ENCODE measurements around the gene ACOT11. TPM values are rescaled to one million over a fixed set of nuclear protein-coding genes. Genes with fewer than 3 reads are reported as not detected.

The ACOT11 gene
- total RNA-seq, 1 experiment from 2014 or later = 9.9 TPM

DNA sequence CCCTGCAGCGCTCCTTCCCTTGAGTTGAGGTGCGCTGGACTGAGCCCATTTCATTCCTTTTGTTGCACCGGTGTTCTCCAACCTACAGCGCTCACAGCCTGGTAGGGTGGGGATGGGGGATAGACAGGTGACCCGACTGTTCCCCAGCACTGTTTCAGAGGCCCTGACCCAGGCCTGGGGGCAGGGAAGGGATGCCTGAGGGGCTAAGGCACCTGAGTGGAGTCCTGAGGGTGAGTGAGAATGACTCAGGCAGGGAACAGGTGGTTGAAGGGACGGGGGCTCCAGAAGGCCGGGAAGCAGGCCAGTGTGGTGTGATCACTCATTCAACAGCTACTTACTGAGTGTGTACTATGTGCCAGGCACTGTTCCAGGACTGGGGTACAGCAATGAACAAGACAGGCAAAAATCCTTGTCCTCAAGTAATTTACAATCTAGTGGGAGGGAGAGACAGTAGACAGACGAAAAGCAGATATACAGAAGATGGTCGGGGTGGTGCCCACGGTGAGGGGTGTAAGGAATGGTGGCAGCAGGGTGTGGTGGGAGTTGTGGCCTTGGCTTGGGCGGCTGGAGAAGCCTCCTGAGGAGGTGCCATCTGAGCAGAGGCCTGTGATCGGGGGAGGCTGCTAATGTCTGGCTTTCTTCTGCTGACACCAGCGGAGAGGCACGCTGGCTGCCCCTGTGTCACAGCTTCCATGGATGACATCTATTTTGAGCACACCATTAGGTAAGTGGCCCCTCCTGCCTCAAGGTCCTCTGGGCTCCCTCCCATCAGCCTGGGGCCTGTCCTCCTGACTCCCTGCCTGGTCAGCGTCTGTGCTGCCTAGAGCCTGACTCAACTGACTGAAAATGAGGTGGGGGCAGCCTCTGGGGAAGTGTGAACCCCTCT, 37.4 kb downstream of the ACOT11 start:
- peak; percentile 51 for DNase-seq (ENCODE audit: low read depth)

DNA sequence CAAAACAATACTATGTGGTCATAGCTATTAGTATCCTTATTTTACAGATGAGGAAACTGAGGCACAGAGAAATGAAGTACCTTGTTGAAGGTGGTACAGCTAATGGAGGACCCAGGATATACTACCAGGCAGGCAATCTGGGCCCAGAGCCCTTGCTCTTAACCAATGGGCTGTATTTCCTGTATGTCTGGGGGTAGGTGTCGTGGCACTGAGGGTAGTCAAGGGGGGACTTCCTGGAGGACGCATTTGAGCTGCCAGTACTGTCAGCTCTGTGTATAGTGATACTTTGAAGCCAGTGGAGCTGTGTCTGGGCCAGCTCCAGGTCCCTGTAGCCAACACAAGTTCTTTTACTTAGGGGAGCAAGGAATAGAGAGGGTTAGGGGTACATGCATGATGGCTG, 40.3 kb downstream of the ACOT11 start:
- no peak for DNase-seq (ENCODE audit: low read depth)

DNA sequence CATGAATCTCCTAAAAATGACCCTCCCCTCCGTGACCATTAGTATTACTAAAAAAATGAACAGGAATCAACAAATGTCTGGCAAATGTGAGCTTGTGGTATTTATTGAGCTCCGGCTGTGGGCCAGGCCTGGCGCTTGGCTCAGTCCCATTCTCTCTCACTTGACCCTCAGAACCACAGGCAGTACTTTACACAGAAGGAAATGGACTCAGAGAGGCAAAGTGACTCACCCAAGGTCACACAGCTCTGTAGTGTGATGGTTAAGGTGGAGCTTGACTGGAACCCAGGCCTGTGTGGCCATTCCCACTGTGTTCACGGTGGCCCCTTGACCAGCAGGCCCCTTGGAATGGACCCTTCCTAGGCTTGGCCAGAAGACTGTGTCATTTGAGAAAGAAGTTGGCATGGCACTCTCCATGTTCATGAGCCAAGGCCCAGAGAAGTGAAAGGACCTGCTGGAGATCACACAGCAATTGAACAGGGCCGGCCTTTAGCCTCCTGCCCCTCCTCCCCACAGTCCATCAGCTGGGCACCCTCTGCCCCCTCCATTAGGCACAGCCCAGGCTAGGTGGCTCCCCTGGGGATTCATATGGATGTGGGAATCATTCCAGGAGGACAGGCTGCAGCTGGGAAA, 43.2 kb downstream of the ACOT11 start:
- DNase-seq (ENCODE audit: low read depth) = no peak

DNA sequence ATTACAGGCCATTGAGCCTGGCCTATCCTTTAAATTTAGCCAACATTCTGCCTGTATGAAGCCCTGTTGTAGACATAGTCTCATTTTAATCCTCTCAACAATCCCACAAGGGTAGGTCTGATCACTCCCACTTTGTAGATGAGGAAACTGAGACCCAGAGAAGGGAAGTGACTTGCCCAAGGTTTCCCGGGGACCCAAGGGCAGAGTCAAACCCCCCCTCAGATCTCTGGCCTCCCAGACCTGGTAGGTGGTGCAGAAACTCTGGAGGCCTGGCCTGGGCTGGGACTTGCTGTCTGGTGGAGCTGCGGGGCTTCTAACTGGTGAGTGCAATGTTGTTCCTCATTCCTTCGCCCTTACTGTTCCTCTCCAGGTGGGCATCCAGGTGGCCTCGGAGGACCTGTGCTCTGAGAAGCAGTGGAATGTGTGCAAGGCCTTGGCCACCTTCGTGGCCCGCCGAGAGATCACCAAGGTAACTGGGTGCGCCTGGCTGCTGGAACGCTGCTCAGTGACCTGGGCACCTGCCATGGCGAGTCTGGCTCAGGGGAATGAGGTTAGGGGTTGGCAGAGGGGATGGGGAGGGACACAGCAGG, 45.6 kb downstream of the ACOT11 start:
- DNase-seq (ENCODE audit: low read depth) = no peak

DNA sequence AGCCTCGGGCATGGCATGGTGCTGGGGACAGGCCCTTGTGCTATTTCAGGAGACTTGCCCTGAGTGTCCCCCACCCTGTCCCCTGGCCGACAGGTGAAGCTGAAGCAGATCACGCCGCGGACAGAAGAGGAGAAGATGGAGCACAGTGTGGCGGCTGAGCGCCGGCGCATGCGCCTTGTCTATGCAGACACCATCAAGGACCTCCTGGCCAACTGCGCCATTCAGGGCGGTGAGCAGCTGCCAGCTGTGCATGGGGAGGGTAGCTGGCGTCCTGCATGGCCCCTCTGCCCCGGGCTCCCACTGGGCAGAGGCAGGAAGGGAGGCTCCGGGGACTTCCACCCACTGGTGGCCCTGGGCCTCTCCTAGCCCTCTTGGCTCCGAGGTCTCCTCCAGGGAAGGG, 46.4 kb downstream of the ACOT11 start:
- DNase-seq (ENCODE audit: low read depth) = no peak

DNA sequence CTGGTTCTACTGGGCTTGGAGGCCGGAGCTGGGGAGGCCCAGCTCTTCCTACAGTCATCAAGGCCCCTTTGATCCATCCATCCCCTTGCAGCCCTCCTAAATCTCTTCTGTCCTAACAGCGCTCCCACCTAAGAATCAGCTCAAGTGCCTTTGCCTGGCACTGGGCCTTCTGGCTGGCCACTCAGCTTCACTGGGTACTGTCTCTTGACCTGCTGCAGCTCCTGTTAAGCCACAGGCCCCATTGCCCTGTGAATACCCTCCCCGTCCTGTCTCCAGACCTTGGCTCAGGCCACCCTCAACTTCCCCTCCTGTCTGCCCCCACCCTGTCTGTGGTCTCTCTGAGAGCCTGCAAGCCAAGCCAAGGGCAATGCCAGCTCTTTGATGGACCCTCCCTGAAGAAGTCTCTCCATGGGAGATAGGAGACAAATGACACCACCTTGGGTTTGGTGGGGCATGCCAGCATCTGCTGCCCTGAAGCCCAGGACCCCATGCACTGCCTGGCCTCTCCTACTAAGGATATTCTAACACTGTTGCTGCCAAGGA, 48.0 kb downstream of the ACOT11 start:
- no peak for DNase-seq (ENCODE audit: low read depth)

DNA sequence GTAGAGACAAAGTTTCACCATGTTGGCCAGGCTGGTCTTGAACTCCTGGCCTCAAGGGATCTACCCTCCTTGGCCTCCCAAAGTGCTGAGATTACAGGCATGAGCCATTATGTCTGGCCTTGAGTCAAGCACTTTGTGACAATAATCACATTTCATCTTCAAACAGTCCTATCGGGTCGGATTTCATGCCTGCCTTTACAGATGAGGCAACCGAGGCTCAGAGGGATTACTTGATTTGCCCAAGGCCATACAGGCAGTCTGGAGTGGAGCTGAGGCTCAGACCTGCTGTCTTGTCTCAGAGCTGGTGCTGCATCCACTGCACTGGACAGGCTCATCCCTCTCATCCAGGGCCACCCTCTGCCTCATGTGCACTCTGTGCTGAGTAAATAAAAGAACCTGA, 48.7 kb downstream of the ACOT11 start:
- DNase-seq (ENCODE audit: low read depth) = no peak

DNA sequence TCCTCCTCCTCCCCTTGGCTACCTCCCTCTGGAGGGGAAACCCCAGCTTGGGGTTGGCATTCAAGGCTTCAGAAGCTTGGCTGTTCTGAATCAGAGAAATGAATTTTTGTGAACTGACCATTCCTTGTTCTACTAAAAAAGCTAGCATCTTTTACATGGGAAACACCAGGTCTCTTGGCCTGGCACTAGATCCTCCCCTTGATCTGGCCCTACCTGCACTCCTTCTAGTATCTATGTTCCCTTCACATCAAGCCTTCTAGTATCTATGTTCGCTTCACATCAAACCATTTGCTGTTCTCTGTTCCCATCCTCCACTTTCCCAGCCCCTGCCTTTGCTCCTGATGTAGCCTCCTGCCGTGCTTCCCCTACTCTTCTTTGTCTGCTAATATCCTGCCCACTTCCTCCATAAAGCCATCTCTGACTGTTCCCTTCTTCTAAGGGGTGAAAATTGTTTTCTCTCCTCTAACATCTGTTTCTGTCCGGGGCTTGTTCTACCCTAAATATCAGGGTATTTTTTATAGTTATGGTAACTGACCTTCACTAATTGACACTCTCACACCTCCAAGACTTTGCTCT, 49.5 kb downstream of the ACOT11 start:
- no peak for DNase-seq (ENCODE audit: low read depth)

DNA sequence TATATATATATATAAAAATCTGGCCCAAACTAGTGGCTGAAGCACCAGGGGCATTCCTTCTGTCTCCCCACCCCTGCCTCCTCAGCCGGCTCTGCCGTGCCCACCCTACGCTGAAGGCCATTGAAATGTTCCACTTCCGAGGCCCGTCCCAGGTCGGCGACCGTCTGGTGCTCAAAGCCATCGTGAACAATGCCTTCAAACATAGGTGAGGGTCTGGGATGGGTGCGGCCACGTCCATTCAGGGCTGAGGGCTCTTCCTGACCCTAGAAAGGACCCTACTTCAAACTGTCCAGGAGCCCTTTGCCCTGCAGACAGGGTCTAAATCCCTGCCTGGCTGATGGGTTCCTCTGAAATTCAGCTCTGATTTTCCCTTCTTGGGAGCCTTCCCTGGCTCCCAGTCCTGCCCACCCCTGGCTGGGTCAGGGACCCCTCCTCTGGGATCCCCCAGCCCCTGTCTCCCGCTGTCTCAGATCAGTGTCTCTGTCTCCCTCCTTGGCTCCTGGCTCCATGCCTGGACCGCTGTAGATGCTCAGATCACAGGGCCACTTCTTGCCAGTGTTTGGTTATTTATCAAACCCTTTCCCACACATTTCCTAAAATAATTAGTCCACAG, 51.3 kb downstream of the ACOT11 start:
- DNase-seq (ENCODE audit: low read depth) = no peak

DNA sequence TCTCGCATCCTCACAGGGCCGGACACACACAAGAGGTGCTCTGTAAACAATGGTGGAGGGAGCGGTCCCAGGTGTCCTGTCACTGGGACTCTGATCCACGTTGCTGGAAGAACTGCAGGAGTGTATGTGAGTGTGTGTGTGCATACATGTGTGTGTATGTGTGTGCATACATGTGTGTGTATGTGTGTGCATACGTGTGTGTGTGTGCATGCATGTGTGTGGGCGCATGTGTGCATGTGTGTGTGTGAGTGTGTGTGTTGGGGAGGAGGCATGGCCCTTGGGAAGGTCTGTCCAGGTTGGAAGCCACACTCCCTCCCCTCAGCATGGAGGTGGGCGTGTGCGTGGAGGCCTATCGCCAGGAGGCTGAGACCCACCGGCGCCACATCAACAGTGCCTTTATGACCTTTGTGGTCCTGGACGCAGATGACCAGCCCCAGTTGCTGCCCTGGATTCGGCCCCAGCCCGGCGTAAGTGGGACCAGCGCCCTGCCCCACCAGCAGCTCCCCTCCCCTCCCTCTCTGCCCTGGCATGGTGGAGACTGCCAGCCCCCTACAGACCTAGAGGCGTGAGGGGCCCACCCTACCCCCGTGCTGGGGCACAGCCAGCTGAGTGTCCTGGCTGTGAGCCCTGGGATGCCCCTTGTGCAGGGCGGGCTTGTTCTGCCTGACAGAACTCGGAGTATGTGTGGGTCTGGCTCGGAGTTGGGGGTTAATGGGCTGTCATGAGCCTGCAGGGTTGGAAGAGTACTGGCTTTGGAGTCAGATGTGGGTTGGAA, 53.1 kb downstream of the ACOT11 start:
- DNase-seq (ENCODE audit: low read depth) = no peak

DNA sequence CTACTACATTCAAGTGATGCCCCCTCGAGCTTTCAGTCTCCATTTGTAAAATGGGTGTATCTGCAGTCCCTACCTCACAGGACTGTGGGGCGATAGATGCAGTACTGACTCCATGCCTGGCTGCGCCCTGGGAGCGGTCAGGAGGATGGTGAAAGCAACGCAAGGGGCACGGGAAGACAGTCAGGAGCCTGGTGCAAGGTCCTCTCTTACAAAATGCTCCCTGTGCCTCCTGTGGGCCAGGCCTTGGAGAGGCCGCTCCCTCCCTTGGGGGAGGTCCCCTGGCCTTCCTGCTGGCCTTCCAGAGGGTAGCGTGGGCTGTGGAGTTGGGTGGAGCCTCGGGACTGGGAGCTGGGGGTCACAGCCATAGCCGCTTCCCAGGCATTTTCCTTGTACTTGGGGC, 53.7 kb downstream of the ACOT11 start:
- no peak for DNase-seq (ENCODE audit: low read depth)

DNA sequence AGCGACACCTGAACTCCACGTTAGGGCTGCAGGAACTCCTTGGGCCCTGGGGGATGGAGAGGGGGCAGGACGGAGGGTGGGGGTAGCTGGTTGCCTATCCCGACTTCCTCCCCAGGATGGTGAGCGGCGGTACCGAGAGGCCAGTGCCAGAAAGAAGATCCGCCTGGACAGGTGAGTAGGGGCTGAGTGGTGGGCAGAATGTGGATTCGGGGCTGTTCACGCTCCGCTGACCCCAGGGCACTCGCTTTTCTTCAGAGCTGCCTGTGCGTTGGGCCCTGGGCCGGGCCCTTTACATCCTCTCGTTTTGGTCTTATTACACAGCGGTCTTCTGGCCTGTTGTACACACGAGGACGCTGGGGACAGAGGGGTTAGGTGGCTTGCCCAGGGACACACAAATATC, 54.5 kb downstream of the ACOT11 start:
- no peak for DNase-seq (ENCODE audit: low read depth)

DNA sequence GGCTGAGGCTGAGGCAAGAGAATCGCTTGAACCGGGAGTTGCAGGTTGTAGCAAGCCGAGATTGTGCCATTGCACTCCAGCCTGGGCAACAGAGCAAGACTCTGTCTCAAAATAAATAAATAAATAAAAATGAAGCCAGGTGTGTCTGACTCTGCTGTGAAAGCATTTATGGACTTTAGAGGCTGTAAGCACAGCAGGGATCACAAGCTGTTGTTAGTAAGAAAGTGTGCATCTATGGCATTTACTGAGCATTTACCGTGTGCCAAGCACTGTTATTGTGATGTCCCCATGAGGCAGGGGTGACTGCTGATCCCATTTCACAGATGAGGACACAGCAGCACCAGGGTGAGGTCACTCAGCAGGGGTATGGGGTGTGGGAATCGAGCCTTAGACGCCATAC, 55.2 kb downstream of the ACOT11 start:
- DNase-seq (ENCODE audit: low read depth) = no peak

DNA sequence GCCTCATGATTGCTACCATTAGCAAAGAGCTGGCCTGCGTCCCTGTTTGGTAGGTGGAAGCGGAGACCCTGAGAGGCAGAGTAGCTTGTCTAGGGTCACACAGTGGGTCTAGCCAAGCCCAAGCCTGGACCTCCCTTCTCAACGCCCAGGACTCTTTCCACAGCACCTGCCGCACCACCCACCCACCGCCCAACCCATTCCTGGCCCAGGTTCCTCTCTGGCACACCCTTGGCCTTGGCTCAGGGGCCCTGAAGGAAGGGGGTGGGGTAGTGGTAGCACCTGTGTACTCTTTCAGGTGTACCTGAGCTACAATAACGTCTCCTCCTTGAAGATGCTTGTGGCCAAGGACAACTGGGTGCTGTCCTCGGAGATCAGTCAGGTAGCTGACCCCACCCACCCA, 56.0 kb downstream of the ACOT11 start:
- DNase-seq (ENCODE audit: low read depth) = no peak

DNA sequence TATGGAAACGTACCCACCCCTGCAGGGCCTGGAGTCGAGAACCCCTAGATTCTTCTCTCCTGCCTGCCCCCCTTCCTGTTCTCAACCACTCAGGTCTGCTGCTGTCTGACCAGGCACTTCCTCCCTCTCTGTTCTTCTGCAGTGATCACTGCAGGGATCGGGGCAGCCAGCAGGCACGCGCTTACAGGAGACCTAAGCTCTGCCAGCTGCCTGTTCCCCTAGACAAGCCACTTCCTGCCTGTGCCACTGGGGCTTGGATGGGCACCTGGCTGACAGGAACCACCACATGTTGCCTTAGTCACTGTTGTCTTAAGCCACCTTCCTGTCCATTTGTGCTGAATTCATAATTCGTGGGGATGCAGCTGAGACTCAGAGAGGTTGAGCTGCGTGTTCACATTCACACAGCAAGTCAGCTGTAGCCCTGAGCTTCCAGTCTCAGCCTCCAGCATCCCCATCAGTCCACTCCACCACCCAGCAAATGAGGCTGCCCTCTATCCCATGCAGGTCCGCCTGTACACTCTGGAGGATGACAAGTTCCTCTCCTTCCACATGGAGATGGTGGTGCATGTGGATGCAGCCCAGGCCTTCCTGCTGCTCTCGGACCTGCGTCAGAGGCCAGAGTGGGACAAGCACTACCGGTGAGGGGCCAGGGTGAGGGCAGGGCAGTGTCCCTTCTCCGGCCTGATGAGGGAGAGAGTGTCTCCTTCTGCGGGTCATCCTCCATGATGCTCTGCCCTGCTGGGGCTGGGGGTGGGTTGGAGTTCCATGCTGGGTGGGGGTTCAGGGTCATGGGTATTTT, 56.7 kb downstream of the ACOT11 start:
- peak; percentile 36 for DNase-seq (ENCODE audit: low read depth)

DNA sequence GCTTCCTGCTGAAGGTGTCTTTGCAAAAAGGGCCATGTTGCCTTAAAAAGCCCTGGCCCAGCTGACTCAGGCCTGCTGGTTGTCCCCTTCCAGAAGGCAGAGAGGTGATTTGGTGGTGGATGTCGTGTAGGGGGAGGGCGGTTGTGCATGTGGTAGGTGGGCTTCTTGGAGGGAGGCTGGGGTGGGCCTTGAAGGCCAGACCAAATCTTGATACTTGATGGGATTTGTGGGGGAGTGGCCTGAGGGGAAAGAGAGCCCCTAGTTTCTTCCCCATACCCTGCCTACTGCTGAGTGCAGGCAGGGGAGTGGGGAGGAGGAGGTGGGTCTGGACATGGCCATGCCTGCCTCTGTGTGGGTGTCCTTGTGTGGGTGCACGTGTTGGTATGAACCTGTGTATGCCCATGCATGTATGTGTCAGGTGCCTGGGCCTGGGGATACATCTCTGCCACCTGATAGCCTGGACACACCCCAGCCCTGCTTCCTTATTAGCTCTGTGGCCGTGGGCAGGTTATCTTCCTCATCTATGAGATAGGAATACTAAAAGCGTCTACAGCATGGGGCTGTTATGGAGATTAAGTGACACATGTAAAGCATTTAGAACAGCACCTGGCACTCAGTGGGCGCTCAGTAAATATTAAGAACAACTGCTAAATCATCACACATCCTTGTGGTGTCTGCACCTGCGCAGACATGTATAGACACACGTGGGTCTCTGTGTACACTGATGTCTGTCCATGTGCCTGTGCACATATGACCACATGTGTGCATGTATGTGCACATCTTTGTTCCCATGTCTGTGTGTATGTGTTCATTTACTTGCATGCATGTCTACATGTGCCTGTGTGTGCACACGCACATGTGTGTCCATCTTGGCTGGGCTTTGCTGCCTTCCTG, 58.3 kb downstream of the ACOT11 start:
- DNase-seq (ENCODE audit: low read depth) = no peak

DNA sequence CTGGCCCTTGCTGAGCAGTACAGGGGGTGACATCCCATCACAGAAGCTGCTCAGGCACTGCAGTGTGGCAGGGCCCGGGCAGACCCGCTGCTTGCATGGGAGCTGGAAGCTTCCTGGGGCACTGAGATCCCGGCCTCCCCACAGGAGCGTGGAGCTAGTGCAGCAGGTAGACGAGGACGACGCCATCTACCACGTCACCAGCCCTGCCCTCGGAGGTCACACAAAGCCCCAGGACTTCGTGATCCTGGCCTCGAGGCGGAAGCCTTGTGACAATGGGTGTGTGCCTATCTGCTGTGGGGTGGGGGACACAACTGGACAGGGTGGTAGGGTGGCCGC, 58.9 kb downstream of the ACOT11 start:
- DNase-seq (ENCODE audit: low read depth) = no peak

DNA sequence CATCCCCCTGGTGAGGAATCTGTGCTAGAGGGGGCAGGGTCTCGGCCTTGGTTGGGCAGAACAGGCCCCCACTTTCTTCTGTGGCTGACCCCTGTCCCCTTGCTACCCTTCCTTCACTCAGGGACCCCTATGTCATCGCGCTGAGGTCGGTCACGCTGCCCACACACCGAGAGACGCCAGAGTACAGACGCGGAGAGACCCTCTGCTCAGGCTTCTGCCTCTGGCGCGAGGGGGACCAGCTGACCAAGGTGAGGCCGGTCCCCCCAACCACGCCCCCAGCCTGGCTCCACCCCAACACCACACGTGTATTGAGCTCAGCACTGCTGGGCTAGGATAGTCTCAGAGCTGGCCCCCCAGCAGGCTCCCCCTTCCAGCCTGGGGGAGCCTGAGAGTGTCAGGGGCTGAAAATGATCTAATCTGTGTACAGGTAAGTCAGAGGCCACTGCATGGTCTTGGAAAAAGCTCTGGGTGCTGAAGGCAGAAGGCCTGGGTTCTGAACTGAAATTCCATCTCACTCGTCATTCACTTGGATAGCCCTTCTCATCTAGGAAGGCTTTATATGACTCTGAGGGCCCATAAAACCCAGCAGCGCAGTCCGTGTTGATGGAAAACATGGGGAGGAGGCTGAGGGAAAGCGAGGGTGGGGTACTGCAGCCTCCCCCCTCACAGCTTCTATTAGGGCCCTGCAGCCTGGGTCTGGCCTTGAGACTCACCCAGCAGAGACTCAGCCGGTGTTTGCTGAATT, 60.0 kb downstream of the ACOT11 start:
- no peak for DNase-seq (ENCODE audit: low read depth)
